PC-3 (cell line): Measurements from ENCODE around the gene MC1R. TPM values are rescaled to one million over a fixed set of nuclear protein-coding genes. Genes with fewer than 3 reads are reported as not detected.

Experiments used
- ATAC-seq: fragments of 200-7000 bp; cut with Tn5 transposase; 2 replicates; pipeline ENCODE4 v1.9.1; 2020; ENCODE audit warnings: mild to moderate bottlenecking, moderate library complexity
- BruUV-seq: library from RNA; stranded (reverse); fragments of 400-500 nt; replicated peaks from 2 replicates; lab custom pipeline; 2021; lab: Mats Ljungman, UMichigan
- CTCF ChIA-PET: fragments of 300-600 bp; sonication (Branson Sonifier 250); formaldehyde crosslinking; loops from one replicate; lab custom pipeline; 2022; ENCODE audit warnings: antibody characterized with exemption; lab: Charles Lee
- POLR2A ChIA-PET: fragments of 300-600 bp; sonication (Branson Sonifier 250); formaldehyde crosslinking; loops from one replicate; lab custom pipeline; 2022; ENCODE audit warnings: antibody characterized with exemption; ENCODE audit not compliant: unreplicated experiment; lab: Charles Lee
- DNase-seq: peaks from one replicate; pipeline ENCODE4 v3.0.0-alpha.2; 2015
- H2AFZ ChIP-seq: fragments of 300-600 bp; sonication (generic); 2 replicates; pipeline ENCODE4 v1.6.0; 2016; ENCODE audit warnings: antibody characterized with exemption, low read length
- H3F3A ChIP-seq: fragments of 300-600 bp; sonication (generic); one replicate; pipeline ENCODE4 v1.6.0; 2017; ENCODE audit warnings: antibody characterized with exemption, low read length, control low read depth, mild to moderate bottlenecking; ENCODE audit not compliant: unreplicated experiment
- H3K27ac ChIP-seq: fragments of 300-600 bp; sonication (generic); 2 replicates; pipeline ENCODE4 v1.5.1; 2016; ENCODE audit warnings: mild to moderate bottlenecking, low read length
- H3K27me3 ChIP-seq: fragments of 300-600 bp; sonication (generic); 2 replicates; pipeline ENCODE4 v1.6.1; 2016; ENCODE audit warnings: low read length, mixed read lengths
- H3K36me3 ChIP-seq: fragments of 300-600 bp; sonication (generic); 2 replicates; pipeline ENCODE4 v1.6.1; 2016; ENCODE audit warnings: low read depth, mixed run types, low read length, mixed read lengths
- H3K4me1 ChIP-seq: fragments of 300-600 bp; sonication (generic); 2 replicates; pipeline ENCODE4 v1.5.1; 2016; ENCODE audit warnings: low read length; ENCODE audit not compliant: insufficient read depth
- H3K4me2 ChIP-seq: fragments of 300-600 bp; sonication (generic); 2 replicates; pipeline ENCODE4 v1.6.0; 2016; ENCODE audit warnings: low read length
- H3K4me3 ChIP-seq: fragments of 300-600 bp; sonication (generic); 2 replicates; pipeline ENCODE4 v1.5.1; 2016; ENCODE audit warnings: mild to moderate bottlenecking, low read length, mixed read lengths
- H3K79me2 ChIP-seq: fragments of 300-600 bp; sonication (generic); 2 replicates; pipeline ENCODE4 v1.6.1; 2017; ENCODE audit warnings: low read length, mixed read lengths
- H3K9ac ChIP-seq: fragments of 300-600 bp; sonication (generic); 2 replicates; pipeline ENCODE4 v1.6.0; 2016; ENCODE audit warnings: mild to moderate bottlenecking, low read length
- H3K9me2 ChIP-seq: fragments of 300-600 bp; sonication (generic); replicated peaks from 2 replicates; pipeline ENCODE4 v1.6.1; 2016; ENCODE audit warnings: mixed run types, low read length, mixed read lengths
- H3K9me3 ChIP-seq: fragments of 300-600 bp; sonication (generic); 2 replicates; pipeline ENCODE4 v1.6.1; 2016; ENCODE audit warnings: low read length, mixed read lengths
- H4K20me1 ChIP-seq: fragments of 300-600 bp; sonication (generic); 2 replicates; pipeline ENCODE4 v1.6.1; 2016; ENCODE audit warnings: low read length, mixed read lengths
- EZH2 ChIP-seq: fragments of 300-600 bp; sonication (generic); IDR thresholded peaks from one replicate; pipeline ENCODE4 v1.6.1; 2017; ENCODE audit warnings: antibody characterized with exemption, mild to moderate bottlenecking, low read length; ENCODE audit not compliant: unreplicated experiment
- EZH2phosphoT487 ChIP-seq: fragments of 300-600 bp; sonication (generic); IDR thresholded peaks from 2 replicates; pipeline ENCODE4 v1.6.1; 2018; ENCODE audit warnings: mild to moderate bottlenecking, antibody characterized with exemption, low read length, borderline replicate concordance
- intact Hi-C: fragments of 100-400 bp; cut with micrococcal nuclease; formaldehyde crosslinking; loops from 2 replicates; pipeline ENCODE4 v1.9.0; 2023
- total RNA-seq: library from RNA; depleted of rRNA; stranded (reverse); fragments of >200 nt; gene quantifications from 2 replicates; pipeline ENCODE4 v1.2.3, GENCODE V29; 2014
- TF ChIP-seq, protein P1 (sequence below): fragments of 300-600 bp; sonication (generic); conservative IDR thresholded peaks from 2 replicates; pipeline ENCODE4 v1.5.1; 2017; ENCODE audit warnings: antibody characterized with exemption, low read depth, mild to moderate bottlenecking, low read length

Gene MC1R
- total RNA-seq, 1 experiment from 2014 or later, result 4.2 TPM

DNA sequence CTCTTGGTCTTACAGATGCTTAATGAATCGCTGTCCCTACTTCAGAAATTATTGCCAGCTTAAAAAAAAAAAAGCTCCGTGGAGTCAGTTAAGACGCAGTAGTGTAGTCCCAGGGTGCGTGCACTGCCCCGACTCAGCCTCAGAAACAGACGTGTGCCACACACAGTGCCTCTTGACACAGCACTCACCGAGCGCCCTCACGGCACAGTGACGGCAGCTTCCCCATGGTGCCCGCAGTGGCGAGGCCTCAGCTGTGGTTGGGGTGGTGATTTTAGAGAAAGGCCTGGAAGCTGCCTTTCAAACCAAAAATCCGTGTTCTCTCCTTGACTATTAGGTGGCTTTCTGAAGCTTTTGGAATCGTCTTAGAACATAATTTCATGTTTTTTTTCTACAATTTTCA is 31.4 kb upstream of the MC1R start:
- Histone ChIP-seq H3K9me3 (no peaks in the 10 kb centered on the region), H3K4me3 (no peak overlapping the region), H4K20me1 (no peaks in the 10 kb centered on the region), H3K4me2 (no peak overlapping the region), H3F3A (no peaks in the 10 kb centered on the region), H3K36me3 (peaks cover 20% of the 10 kb centered on the region; the same call in 1 of the 2 replicates), H3K27ac (no peak overlapping the region), H3K27me3 (no peaks in the 10 kb centered on the region), H3K4me1 (no peaks in the 10 kb centered on the region), H2AFZ (no peak overlapping the region), H3K9me2 (no peaks in the 10 kb centered on the region), H3K9ac (no peak overlapping the region), H3K79me2 (0 out of 2 replicates have a peak, but pooled peaks cover under 1% of the 10 kb centered on the region)
- intact Hi-C loops, result no loop called here
- ChIA-PET CTCF (no interaction called here), POLR2A (no interaction called here)
- no peak for ATAC-seq
- DNase-seq, result no peak
- BruUV-seq, result no TSS peak
- TF ChIP-seq EZH2 (no peak), EZH2phosphoT487 (no peak)
- TF ChIP-seq, protein P1, sequence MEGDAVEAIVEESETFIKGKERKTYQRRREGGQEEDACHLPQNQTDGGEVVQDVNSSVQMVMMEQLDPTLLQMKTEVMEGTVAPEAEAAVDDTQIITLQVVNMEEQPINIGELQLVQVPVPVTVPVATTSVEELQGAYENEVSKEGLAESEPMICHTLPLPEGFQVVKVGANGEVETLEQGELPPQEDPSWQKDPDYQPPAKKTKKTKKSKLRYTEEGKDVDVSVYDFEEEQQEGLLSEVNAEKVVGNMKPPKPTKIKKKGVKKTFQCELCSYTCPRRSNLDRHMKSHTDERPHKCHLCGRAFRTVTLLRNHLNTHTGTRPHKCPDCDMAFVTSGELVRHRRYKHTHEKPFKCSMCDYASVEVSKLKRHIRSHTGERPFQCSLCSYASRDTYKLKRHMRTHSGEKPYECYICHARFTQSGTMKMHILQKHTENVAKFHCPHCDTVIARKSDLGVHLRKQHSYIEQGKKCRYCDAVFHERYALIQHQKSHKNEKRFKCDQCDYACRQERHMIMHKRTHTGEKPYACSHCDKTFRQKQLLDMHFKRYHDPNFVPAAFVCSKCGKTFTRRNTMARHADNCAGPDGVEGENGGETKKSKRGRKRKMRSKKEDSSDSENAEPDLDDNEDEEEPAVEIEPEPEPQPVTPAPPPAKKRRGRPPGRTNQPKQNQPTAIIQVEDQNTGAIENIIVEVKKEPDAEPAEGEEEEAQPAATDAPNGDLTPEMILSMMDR, result no peak

DNA sequence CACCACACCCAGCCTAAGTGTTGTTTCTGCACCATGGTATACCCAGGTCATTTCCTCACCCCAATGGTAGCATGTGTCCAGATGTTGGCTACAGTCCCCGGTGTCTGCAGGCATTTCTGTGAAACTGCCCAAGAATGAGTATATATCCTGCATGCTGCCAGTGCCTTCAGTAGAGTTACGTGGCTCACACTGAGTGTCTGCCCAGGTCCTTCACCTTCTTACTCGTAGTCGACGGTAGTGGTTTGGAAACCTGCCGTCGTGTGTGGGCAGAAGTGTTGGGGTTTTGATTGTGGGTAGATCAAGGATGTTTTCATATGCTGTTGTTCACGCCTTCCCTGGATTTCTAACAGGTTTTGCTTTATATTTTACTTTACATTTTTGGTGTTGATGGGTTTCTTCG is 28.5 kb upstream of the MC1R start:
- Histone ChIP-seq H3K9me2 (no peaks in the 10 kb centered on the region), H3K79me2 (no peaks in the 10 kb centered on the region), H3F3A (no peaks in the 10 kb centered on the region), H3K4me3 (no peak overlapping the region), H3K4me1 (no peaks in the 10 kb centered on the region), H3K36me3 (peaks cover 11% of the 10 kb centered on the region; the same call in 1 of the 2 replicates), H3K9ac (no peak overlapping the region), H3K9me3 (no peaks in the 10 kb centered on the region), H2AFZ (no peak overlapping the region), H3K27me3 (no peaks in the 10 kb centered on the region), H3K4me2 (no peak overlapping the region), H4K20me1 (no peaks in the 10 kb centered on the region), H3K27ac (no peak overlapping the region)
- CTCF ChIA-PET, result no interaction called here
- no peak for ATAC-seq
- no peak for TF ChIP-seq EZH2
- no peak for TF ChIP-seq EZH2phosphoT487
- TF ChIP-seq, protein P1, result no peak
- intact Hi-C loops, result no loop called here
- no peak for DNase-seq
- POLR2A ChIA-PET, result no interaction called here
- no TSS peak for BruUV-seq

DNA sequence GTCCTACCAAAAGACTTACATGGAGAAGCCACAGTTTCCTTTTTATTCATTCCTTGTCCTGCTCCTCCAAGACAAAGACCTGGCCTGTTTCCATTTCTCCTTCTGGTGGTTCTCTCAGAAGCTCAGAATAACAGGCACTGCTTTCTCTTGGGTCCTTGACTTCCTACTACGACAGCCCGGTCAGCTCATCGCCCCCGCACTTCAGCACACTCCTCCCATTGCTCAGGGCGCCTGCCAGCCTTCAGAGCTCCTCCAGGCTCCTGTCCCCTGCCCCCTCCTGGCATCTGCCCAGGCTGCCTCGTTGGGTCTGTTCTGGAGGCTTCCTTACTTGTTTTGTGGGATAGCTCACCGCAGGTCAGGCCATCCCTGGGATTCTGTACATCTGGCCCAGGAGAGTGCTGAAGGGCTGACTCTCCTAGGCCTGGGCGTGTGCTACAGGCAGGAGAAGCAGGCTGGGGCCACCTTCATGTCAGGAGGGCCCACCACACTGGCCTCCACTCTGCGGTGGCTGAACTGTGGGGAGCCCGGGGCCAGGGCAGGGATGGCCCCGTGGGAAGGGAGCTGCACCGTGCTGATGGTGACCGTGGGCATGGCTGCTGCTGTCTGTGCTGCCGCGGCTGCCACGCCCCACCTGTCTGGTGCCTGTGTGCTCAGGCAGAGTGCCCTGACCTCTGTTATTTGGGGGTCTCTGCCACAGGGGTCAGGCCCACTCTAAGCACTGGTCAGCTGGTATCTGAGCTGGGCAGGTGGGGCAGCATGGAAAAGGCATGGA is 27.6 kb upstream of the MC1R start:
- Histone ChIP-seq H3K9me3 (no peaks in the 10 kb centered on the region), H3K4me2 (no peak overlapping the region), H3K27me3 (no peaks in the 10 kb centered on the region), H4K20me1 (no peaks in the 10 kb centered on the region), H3K9ac (no peak overlapping the region), H2AFZ (no peak overlapping the region), H3K9me2 (no peaks in the 10 kb centered on the region), H3F3A (no peaks in the 10 kb centered on the region), H3K36me3 (peaks cover 9% of the 10 kb centered on the region; the same call in 1 of the 2 replicates), H3K79me2 (no peaks in the 10 kb centered on the region), H3K4me1 (no peaks in the 10 kb centered on the region), H3K27ac (no peak overlapping the region), H3K4me3 (no peak overlapping the region)
- ATAC-seq, result no peak
- POLR2A ChIA-PET, result no interaction called here
- TF ChIP-seq EZH2 (no peak), EZH2phosphoT487 (no peak)
- TF ChIP-seq, protein P1, result no peak
- intact Hi-C loops, result no loop called here
- DNase-seq, result no peak
- BruUV-seq, result no TSS peak
- CTCF ChIA-PET, result no interaction called here
